ENCODE results near the gene SND1.

DNA sequence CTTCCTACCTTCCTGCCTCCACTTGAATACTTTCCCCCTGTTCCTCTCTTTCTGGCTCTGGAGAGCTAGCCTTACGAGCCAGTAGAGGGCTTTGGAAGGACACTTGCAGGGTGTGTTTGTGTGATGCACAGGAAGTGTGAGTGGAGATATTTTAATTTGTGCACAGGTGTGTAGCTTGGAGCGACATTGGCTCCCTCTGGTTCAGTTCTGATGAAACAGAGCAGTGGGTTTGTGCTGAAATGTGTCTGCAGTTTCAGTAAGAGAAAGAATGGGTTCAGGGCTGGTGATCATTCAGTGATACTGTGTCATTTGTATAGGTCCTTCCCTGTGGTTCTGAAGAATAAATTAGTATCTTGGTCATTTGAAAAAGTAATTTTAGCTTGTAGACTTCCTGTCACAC lies 86.9 kb downstream of the SND1 start:
- TF ChIP-seq, protein P1, sequence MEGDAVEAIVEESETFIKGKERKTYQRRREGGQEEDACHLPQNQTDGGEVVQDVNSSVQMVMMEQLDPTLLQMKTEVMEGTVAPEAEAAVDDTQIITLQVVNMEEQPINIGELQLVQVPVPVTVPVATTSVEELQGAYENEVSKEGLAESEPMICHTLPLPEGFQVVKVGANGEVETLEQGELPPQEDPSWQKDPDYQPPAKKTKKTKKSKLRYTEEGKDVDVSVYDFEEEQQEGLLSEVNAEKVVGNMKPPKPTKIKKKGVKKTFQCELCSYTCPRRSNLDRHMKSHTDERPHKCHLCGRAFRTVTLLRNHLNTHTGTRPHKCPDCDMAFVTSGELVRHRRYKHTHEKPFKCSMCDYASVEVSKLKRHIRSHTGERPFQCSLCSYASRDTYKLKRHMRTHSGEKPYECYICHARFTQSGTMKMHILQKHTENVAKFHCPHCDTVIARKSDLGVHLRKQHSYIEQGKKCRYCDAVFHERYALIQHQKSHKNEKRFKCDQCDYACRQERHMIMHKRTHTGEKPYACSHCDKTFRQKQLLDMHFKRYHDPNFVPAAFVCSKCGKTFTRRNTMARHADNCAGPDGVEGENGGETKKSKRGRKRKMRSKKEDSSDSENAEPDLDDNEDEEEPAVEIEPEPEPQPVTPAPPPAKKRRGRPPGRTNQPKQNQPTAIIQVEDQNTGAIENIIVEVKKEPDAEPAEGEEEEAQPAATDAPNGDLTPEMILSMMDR (IDR thresholded peaks at IDR 0.05): no peak
- TF ChIP-seq POLR2A (IDR thresholded peaks at IDR 0.05): no peak

Measured in right lobe of liver (tissue), 4 donors.